Skeletal muscle satellite cell (primary cell): ENCODE measurements around the gene ZNF91.
"Not testable (repeated sequence)": the region's sequence is repeated elsewhere in the genome, so short reads cannot be mapped to it uniquely, and the experiment has no call there.

ENCODE experiments used
- H3K27me3 ChIP-seq: 2 replicates; pipeline ENCODE4 v1.7.0; 2013; ENCODE audit warnings: low read length; ENCODE audit not compliant: control insufficient read depth, insufficient read depth
- H3K36me3 ChIP-seq: 2 replicates; pipeline ENCODE4 v1.7.0; 2013; ENCODE audit warnings: mild to moderate bottlenecking, control low read depth, low read length; ENCODE audit not compliant: insufficient read depth
- H3K4me1 ChIP-seq: 2 replicates; pipeline ENCODE4 v1.7.0; 2013; ENCODE audit warnings: low read length; ENCODE audit not compliant: control insufficient read depth, insufficient read depth
- H3K4me2 ChIP-seq: 2 replicates; pipeline ENCODE4 v1.7.0; 2013; ENCODE audit warnings: mild to moderate bottlenecking, low read length
- H3K4me3 ChIP-seq: 2 replicates; pipeline ENCODE4 v1.7.0; 2013; ENCODE audit warnings: low read length
- H3K9ac ChIP-seq: 2 replicates; pipeline ENCODE4 v1.7.0; 2013; ENCODE audit warnings: mild to moderate bottlenecking, low read depth, low read length, moderate library complexity
- H3K9me3 ChIP-seq: replicated peaks from 2 replicates; pipeline ENCODE4 v1.7.0; 2013; ENCODE audit warnings: mild to moderate bottlenecking, control low read depth, low read length

The ZNF91 gene

GRCh38 chr19:23394511-23394910 is 760 bp downstream of the ZNF91 start:
- H3K9ac ChIP-seq: peak overlapping the region; percentile 98
- H3K4me2 ChIP-seq: peak overlapping the region; percentile 75
- H3K36me3 ChIP-seq: peaks cover 25% of the 10 kb centered on the region
- H3K27me3 ChIP-seq: no peaks in the 10 kb centered on the region
- peak overlapping the region; percentile 87 for H3K4me3 ChIP-seq
- H3K4me1 ChIP-seq: no peaks in the 10 kb centered on the region
- peaks cover 7% of the 10 kb centered on the region for H3K9me3 ChIP-seq

- Histone ChIP-seq H3K27me3 (no peaks in the 10 kb centered on the region), H3K36me3 (peaks cover 32% of the 10 kb centered on the region), H3K4me3 (no peak overlapping the region), H3K9ac (no peak overlapping the region), H3K9me3 (peaks cover 10% of the 10 kb centered on the region), H3K4me1 (no peaks in the 10 kb centered on the region), H3K4me2 (no peak overlapping the region)
Observed at GRCh38 chr19:23393121-23393520, 2.1 kb downstream of the ZNF91 start.

GRCh38 chr19:23391236-23391635 is 4.0 kb downstream of the ZNF91 start:
- Histone ChIP-seq H3K4me2 (no peak overlapping the region), H3K9ac (no peak overlapping the region), H3K36me3 (peaks cover 45% of the 10 kb centered on the region), H3K4me1 (no peaks in the 10 kb centered on the region), H3K4me3 (no peak overlapping the region), H3K9me3 (peaks cover 10% of the 10 kb centered on the region), H3K27me3 (no peaks in the 10 kb centered on the region)

GRCh38 chr19:23385404-23385803 is 9.9 kb downstream of the ZNF91 start:
- no peaks in the 10 kb centered on the region for H3K4me1 ChIP-seq
- H3K27me3 ChIP-seq: no peaks in the 10 kb centered on the region
- peaks cover 32% of the 10 kb centered on the region for H3K9me3 ChIP-seq
- no peak overlapping the region for H3K4me2 ChIP-seq
- H3K36me3 ChIP-seq: peaks cover 69% of the 10 kb centered on the region
- H3K9ac ChIP-seq: no peak overlapping the region
- no peak overlapping the region for H3K4me3 ChIP-seq

- Histone ChIP-seq H3K4me2 (no peak overlapping the region), H3K36me3 (peaks cover 65% of the 10 kb centered on the region), H3K4me1 (no peaks in the 10 kb centered on the region), H3K4me3 (no peak overlapping the region), H3K27me3 (no peaks in the 10 kb centered on the region), H3K9me3 (peaks cover 32% of the 10 kb centered on the region), H3K9ac (no peak overlapping the region)
Observed at GRCh38 chr19:23384858-23385257, 10.4 kb downstream of the ZNF91 start.

GRCh38 chr19:23384166-23384565 is 11.1 kb downstream of the ZNF91 start:
- no peaks in the 10 kb centered on the region for H3K4me1 ChIP-seq
- no peak overlapping the region for H3K4me3 ChIP-seq
- no peak overlapping the region for H3K9ac ChIP-seq
- no peaks in the 10 kb centered on the region for H3K27me3 ChIP-seq
- peaks cover 65% of the 10 kb centered on the region for H3K36me3 ChIP-seq
- no peak overlapping the region for H3K4me2 ChIP-seq
- peaks cover 29% of the 10 kb centered on the region for H3K9me3 ChIP-seq

- Histone ChIP-seq H3K9ac (no peak overlapping the region), H3K4me3 (no peak overlapping the region), H3K9me3 (peaks cover 29% of the 10 kb centered on the region), H3K27me3 (no peaks in the 10 kb centered on the region), H3K36me3 (peaks cover 69% of the 10 kb centered on the region), H3K4me2 (no peak overlapping the region), H3K4me1 (no peaks in the 10 kb centered on the region)
Observed at GRCh38 chr19:23382955-23383354, 12.3 kb downstream of the ZNF91 start.

GRCh38 chr19:23381114-23381513 is 14.2 kb downstream of the ZNF91 start:
- H3K4me3 ChIP-seq: no peak overlapping the region
- H3K9me3 ChIP-seq: peaks cover 36% of the 10 kb centered on the region
- H3K4me2 ChIP-seq: no peak overlapping the region
- no peak overlapping the region for H3K9ac ChIP-seq
- no peaks in the 10 kb centered on the region for H3K4me1 ChIP-seq
- no peaks in the 10 kb centered on the region for H3K27me3 ChIP-seq
- H3K36me3 ChIP-seq: peaks cover 67% of the 10 kb centered on the region

GRCh38 chr19:23379671-23380070 is 15.6 kb downstream of the ZNF91 start:
- not testable (repeated sequence) for H3K27me3 ChIP-seq, H3K4me3 ChIP-seq, H3K4me1 ChIP-seq, H3K9ac ChIP-seq, H3K4me2 ChIP-seq
- peaks cover 32% of the 10 kb centered on the region for H3K9me3 ChIP-seq
- peaks cover 62% of the 10 kb centered on the region for H3K36me3 ChIP-seq

- Histone ChIP-seq H3K27me3 (no peaks in the 10 kb centered on the region), H3K36me3 (peaks cover 57% of the 10 kb centered on the region), H3K9ac (no peak overlapping the region), H3K9me3 (peaks cover 29% of the 10 kb centered on the region), H3K4me1 (no peaks in the 10 kb centered on the region), H3K4me3 (no peak overlapping the region), H3K4me2 (no peak overlapping the region)
Observed at GRCh38 chr19:23378948-23379347, 16.3 kb downstream of the ZNF91 start.

- Histone ChIP-seq H3K4me3 (no peak overlapping the region), H3K27me3 (no peaks in the 10 kb centered on the region), H3K9ac (no peak overlapping the region), H3K4me1 (no peaks in the 10 kb centered on the region), H3K36me3 (peaks cover 56% of the 10 kb centered on the region), H3K9me3 (peaks cover 15% of the 10 kb centered on the region), H3K4me2 (no peak overlapping the region)
Observed at GRCh38 chr19:23377276-23377675, 18.0 kb downstream of the ZNF91 start.

- Histone ChIP-seq H3K4me3 (no peak overlapping the region), H3K4me1 (no peaks in the 10 kb centered on the region), H3K36me3 (peaks cover 63% of the 10 kb centered on the region), H3K4me2 (no peak overlapping the region), H3K27me3 (no peaks in the 10 kb centered on the region), H3K9ac (no peak overlapping the region), H3K9me3 (peaks cover 63% of the 10 kb centered on the region)
Observed at GRCh38 chr19:23366437-23366836, 28.8 kb downstream of the ZNF91 start.
